CD4-positive, alpha-beta T cell (primary cell): Measurements from ENCODE around the gene B3GALNT2. TPM values are rescaled to one million over a fixed set of nuclear protein-coding genes. Genes with fewer than 3 reads are reported as not detected.

ENCODE experiments used
- ATAC-seq: fragments of 200-7000 bp; cut with Tn5 transposase; one replicate; pipeline ENCODE4 v1.10.0; 2022; ENCODE audit warnings: mild to moderate bottlenecking; ENCODE audit not compliant: poor library complexity
- CTCF ChIA-PET: fragments of 350-600 bp; sonication (Branson Sonifier 250); formaldehyde crosslinking; loops from one replicate; lab custom pipeline; 2021; ENCODE audit warnings: antibody characterized with exemption, inconsistent platforms; lab: Charles Lee
- POLR2A ChIA-PET: fragments of 350-600 bp; sonication (Branson Sonifier 250); formaldehyde crosslinking; loops from one replicate; lab custom pipeline; 2021; ENCODE audit warnings: antibody characterized with exemption, inconsistent platforms; lab: Charles Lee
- DNase-seq, 14 experiments: peaks; one replicate each; pipeline ENCODE4 v3.0.0-alpha.2; 2013 to 2020; ENCODE audit warnings: mixed read lengths in 2 of 14
- H3K27ac ChIP-seq, 2 donors: one replicate each; pipeline versions ENCODE4 v1.5.1 to v1.7.0; 2013; ENCODE audit warnings: low read length in 2 of 2, low read depth in 1 of 2, mild to moderate bottlenecking in 1 of 2
- H3K27me3 ChIP-seq, 2 experiments: 1 replicate in 1 of 2; 2 replicates in 1 of 2; pipeline versions ENCODE4 v1.6.1 to v1.7.0; 2013; ENCODE audit warnings: low read length in 2 of 2, control low read depth in 1 of 2, mild to moderate bottlenecking in 1 of 2, moderate library complexity in 1 of 2; ENCODE audit not compliant: insufficient read depth in 2 of 2, control insufficient read depth in 1 of 2
- H3K36me3 ChIP-seq: one replicate; pipeline ENCODE4 v1.6.1; 2013; ENCODE audit warnings: low read length, control low read depth; ENCODE audit not compliant: insufficient read depth
- H3K4me1 ChIP-seq: one replicate; pipeline ENCODE4 v1.6.1; 2013; ENCODE audit warnings: low read length, control low read depth; ENCODE audit not compliant: insufficient read depth
- H3K4me3 ChIP-seq: one replicate; pipeline ENCODE4 v1.5.1; 2013; ENCODE audit warnings: mild to moderate bottlenecking, low read length, moderate library complexity
- H3K9me3 ChIP-seq, 2 experiments: 1 replicate in 1 of 2; 2 replicates in 1 of 2; pipeline versions ENCODE4 v1.6.1 to v1.7.0; 2013; ENCODE audit warnings: low read length in 2 of 2, mild to moderate bottlenecking in 2 of 2, control low read depth in 1 of 2, moderate library complexity in 1 of 2; ENCODE audit not compliant: control insufficient read depth in 1 of 2, insufficient read depth in 1 of 2
- H3K27ac Mint-ChIP-seq: one replicate; pipeline ENCODE4 v1.8.0; 2020; ENCODE audit warnings: mixed read lengths
- H3K27me3 Mint-ChIP-seq: one replicate; pipeline ENCODE4 v1.8.0; 2021; ENCODE audit warnings: mixed read lengths
- H3K36me3 Mint-ChIP-seq: one replicate; pipeline ENCODE4 v1.8.0; 2021; ENCODE audit warnings: low read depth, mixed read lengths
- H3K4me1 Mint-ChIP-seq: one replicate; pipeline ENCODE4 v1.8.0; 2021; ENCODE audit warnings: low read depth, mixed read lengths
- H3K4me3 Mint-ChIP-seq: one replicate; pipeline ENCODE4 v1.8.0; 2020; ENCODE audit warnings: mild to moderate bottlenecking, mixed read lengths
- H3K9me3 Mint-ChIP-seq: one replicate; pipeline ENCODE4 v1.8.0; 2020; ENCODE audit warnings: mixed read lengths
- intact Hi-C, 2 experiments: fragments of 100-400 bp; cut with DNase I in 1 of 2; cut with micrococcal nuclease in 1 of 2; formaldehyde crosslinking; loops; one replicate each; pipeline versions ENCODE4 v1.15.1 to v1.9.0; 2023 to 2025; cut with DNase I, micrococcal nuclease
- total RNA-seq, 174 experiments: library from RNA in 2 of 174; stranded (reverse) in 2 of 174; gene quantifications; one replicate each; pipeline ENCODE4 v1.2.3 and lab custom pipeline; 2021 to 2026
- TF ChIP-seq, protein P1 (sequence below): fragments of 200-600 bp; IDR thresholded peaks from one replicate; pipeline ENCODE4 v1.8.0; 2022; ENCODE audit warnings: antibody characterized with exemption, mild to moderate bottlenecking

B3GALNT2 gene
- total RNA-seq, 2 experiments from 2014 or later, result 4.0 to 5.4 TPM

DNA sequence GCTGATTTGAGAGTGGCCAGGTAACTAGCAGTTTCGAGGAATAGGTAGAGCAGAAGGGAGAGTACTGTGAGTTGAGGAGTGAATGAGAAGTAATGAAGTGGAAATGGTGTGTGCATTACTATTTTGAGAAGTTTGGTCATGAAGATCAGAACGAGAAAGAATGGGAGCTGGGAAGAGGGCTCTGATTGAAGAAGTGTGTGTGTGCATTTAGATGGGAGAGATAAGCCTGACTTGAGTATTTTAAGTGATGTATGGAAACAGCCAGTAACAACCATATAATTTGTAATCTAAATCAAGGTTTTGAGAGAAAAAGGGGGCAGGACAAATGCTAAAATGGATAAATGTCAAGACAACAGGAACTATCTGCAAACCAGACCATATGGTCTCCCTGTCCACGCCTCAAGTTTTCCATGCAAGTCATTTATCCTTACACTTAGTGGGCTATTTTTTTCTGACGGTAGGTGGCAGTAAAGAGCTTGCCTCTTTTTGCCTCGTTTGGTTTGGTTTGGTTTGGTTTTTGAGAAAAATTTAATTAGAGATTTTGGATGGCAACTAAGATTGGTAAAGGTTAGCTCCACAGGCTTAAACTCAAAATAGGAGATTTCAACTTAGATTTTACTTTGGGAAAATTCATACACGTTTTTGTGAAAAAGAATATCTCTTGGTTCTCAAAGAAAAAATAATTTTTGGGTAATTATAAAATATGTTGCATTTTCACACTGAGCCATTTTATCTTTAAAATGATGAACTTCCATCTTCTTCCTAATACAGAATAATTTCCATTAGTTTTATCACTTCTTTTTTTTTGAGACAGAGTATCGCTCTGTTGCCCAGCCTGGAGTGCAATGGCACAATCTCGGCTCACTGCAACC lies 9.5 kb upstream of the B3GALNT2 start:
- intact Hi-C loops, result loop anchor here (1.0 to 10.0 kb wide), 5 partner anchors 219 to 1281 kb away; partner anchors contain the start of gene MTR (in 1 of the 2)
- TF ChIP-seq, protein P1, sequence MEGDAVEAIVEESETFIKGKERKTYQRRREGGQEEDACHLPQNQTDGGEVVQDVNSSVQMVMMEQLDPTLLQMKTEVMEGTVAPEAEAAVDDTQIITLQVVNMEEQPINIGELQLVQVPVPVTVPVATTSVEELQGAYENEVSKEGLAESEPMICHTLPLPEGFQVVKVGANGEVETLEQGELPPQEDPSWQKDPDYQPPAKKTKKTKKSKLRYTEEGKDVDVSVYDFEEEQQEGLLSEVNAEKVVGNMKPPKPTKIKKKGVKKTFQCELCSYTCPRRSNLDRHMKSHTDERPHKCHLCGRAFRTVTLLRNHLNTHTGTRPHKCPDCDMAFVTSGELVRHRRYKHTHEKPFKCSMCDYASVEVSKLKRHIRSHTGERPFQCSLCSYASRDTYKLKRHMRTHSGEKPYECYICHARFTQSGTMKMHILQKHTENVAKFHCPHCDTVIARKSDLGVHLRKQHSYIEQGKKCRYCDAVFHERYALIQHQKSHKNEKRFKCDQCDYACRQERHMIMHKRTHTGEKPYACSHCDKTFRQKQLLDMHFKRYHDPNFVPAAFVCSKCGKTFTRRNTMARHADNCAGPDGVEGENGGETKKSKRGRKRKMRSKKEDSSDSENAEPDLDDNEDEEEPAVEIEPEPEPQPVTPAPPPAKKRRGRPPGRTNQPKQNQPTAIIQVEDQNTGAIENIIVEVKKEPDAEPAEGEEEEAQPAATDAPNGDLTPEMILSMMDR, result peak; percentile 91
- ATAC-seq, result peak; percentile 68
- Histone ChIP-seq H3K36me3 (no peaks in the 10 kb centered on the region), H3K4me1 (no peaks in the 10 kb centered on the region), H3K4me3 (no peak overlapping the region), H3K9me3 (no peaks in the 10 kb centered on the region), H3K27me3 (no peaks in the 10 kb centered on the region), H3K27ac (no peak overlapping the region)
- H3K4me1 Mint-ChIP-seq, result no peaks in the 10 kb centered on the region
- H3K27ac Mint-ChIP-seq, result no peak overlapping the region
- H3K36me3 Mint-ChIP-seq, result no peaks in the 10 kb centered on the region
- no peaks in the 10 kb centered on the region for H3K9me3 Mint-ChIP-seq
- H3K27me3 Mint-ChIP-seq, result peaks cover 4% of the 10 kb centered on the region
- DNase-seq, result peak in 6 of 14 experiments; percentile 5 to 82 (median 62)
- no peak overlapping the region for H3K4me3 Mint-ChIP-seq
- ChIA-PET CTCF (interaction anchor here (0.8 to 2.7 kb wide), 6 partner anchors 9 to 269 kb away, joined by 3 to 15 read pairs (median 4); partner anchors contain the start of gene B3GALNT2), POLR2A (interaction anchor here (0.6 to 1.1 kb wide), 3 partner anchors 9 to 485 kb away, joined by 3 read pairs; partner anchors contain the start of gene B3GALNT2)

GRCh38 chr1:235511470-235512240 lies 7.4 kb upstream of the B3GALNT2 start:
- Histone ChIP-seq H3K4me1 (no peaks in the 10 kb centered on the region), H3K27me3 (no peaks in the 10 kb centered on the region), H3K36me3 (no peaks in the 10 kb centered on the region), H3K9me3 (no peaks in the 10 kb centered on the region), H3K27ac (no peak overlapping the region), H3K4me3 (no peak overlapping the region)
- Mint-ChIP-seq H3K4me1 (no peaks in the 10 kb centered on the region), H3K27me3 (peaks cover 4% of the 10 kb centered on the region), H3K27ac (no peak overlapping the region), H3K36me3 (no peaks in the 10 kb centered on the region), H3K4me3 (no peak overlapping the region), H3K9me3 (no peaks in the 10 kb centered on the region)
- TF ChIP-seq, protein P1, result no peak
- DNase-seq (no peak), ATAC-seq (no peak)
- intact Hi-C loops, result loop anchor here (2.0 to 10.0 kb wide), 3 partner anchors 221 to 1283 kb away; partner anchors contain the start of gene MTR (in 1 of the 2)
- ChIA-PET POLR2A (no interaction called here), CTCF (no interaction called here)

DNA sequence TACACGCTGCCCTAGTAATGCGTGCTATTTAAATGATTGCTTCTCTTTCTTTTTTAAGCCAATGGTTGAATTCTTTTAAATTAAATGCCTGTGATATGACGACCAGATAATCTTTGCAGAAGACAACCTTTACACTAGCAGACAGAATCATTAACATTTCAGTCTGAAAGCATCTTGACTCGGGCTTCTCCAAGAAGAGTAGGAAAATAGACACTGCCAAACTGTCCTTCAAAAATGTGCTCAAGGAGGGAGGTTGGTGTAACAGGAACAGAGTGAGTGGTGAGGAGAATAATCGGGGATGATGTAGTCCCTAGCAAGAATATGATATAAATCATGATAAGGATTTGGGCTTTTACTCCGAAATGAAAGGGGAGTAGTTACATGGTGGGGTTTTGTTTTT lies 6.6 kb upstream of the B3GALNT2 start:
- H3K4me1 ChIP-seq, result no peaks in the 10 kb centered on the region
- Mint-ChIP-seq H3K4me1 (peaks cover 5% of the 10 kb centered on the region), H3K4me3 (no peak overlapping the region), H3K27me3 (peaks cover 4% of the 10 kb centered on the region), H3K9me3 (no peaks in the 10 kb centered on the region), H3K27ac (no peak overlapping the region), H3K36me3 (no peaks in the 10 kb centered on the region)
- H3K4me3 ChIP-seq, result no peak overlapping the region
- no peak overlapping the region for H3K27ac ChIP-seq
- POLR2A ChIA-PET, result no interaction called here
- no peaks in the 10 kb centered on the region for H3K27me3 ChIP-seq
- CTCF ChIA-PET, result no interaction called here
- no peaks in the 10 kb centered on the region for H3K9me3 ChIP-seq
- TF ChIP-seq, protein P1, result no peak
- no peaks in the 10 kb centered on the region for H3K36me3 ChIP-seq
- intact Hi-C loops, result loop anchor here in 1 of 2 experiments (5.0 to 10.0 kb wide), 2 partner anchors 221 to 1284 kb away; partner anchors contain the start of gene MTR
- ATAC-seq (no peak), DNase-seq (no peak)
